ENCODE data around the gene ZNHIT3. TPM values are rescaled to one million over a fixed set of nuclear protein-coding genes. Genes with fewer than 3 reads are reported as not detected.
"Not testable (repeated sequence)": the region's sequence is repeated elsewhere in the genome, so short reads cannot be mapped to it uniquely, and the experiment has no call there.

The ZNHIT3 gene
- total RNA-seq, 1 donor from 2014 or later: 37.2 TPM

GRCh38 chr17:36505171-36505570 is 18.7 kb downstream of the ZNHIT3 start:
- H3K9me3 Mint-ChIP-seq: no peaks in the 10 kb centered on the region
- no peak for DNase-seq (ENCODE audit: low spot score in 2 of 2, unreplicated experiment in 2 of 2)
- H3K27ac Mint-ChIP-seq: no peak overlapping the region
- no peaks in the 10 kb centered on the region for H3K4me1 Mint-ChIP-seq
- H3K27me3 Mint-ChIP-seq (ENCODE audit: low read depth): no peaks in the 10 kb centered on the region
- H3K4me3 Mint-ChIP-seq: no peak overlapping the region
- no peak for TF ChIP-seq CTCF (IDR thresholded peaks at IDR 0.05; ENCODE audit: unreplicated experiment)
- peaks cover 12% of the 10 kb centered on the region for H3K36me3 Mint-ChIP-seq

- H3K4me1 Mint-ChIP-seq: no peaks in the 10 kb centered on the region
- no peaks in the 10 kb centered on the region for H3K9me3 Mint-ChIP-seq
- no peak for TF ChIP-seq CTCF (IDR thresholded peaks at IDR 0.05; ENCODE audit: unreplicated experiment)
- no peak overlapping the region for H3K4me3 Mint-ChIP-seq
- no peaks in the 10 kb centered on the region for H3K27me3 Mint-ChIP-seq (ENCODE audit: low read depth)
- H3K36me3 Mint-ChIP-seq: peaks cover 14% of the 10 kb centered on the region
- DNase-seq (ENCODE audit: low spot score in 2 of 2, unreplicated experiment in 2 of 2): no peak
- H3K27ac Mint-ChIP-seq: no peak overlapping the region
These were observed 19.9 kb downstream of the ZNHIT3 start for GRCh38 chr17:36506249-36506826.

GRCh38 chr17:36506831-36507230 is 20.4 kb downstream of the ZNHIT3 start:
- H3K27ac Mint-ChIP-seq: no peak overlapping the region
- no peaks in the 10 kb centered on the region for H3K27me3 Mint-ChIP-seq (ENCODE audit: low read depth)
- no peak for TF ChIP-seq CTCF (IDR thresholded peaks at IDR 0.05; ENCODE audit: unreplicated experiment)
- H3K36me3 Mint-ChIP-seq: peaks cover 14% of the 10 kb centered on the region
- no peak for DNase-seq (ENCODE audit: low spot score in 2 of 2, unreplicated experiment in 2 of 2)
- no peak overlapping the region for H3K4me3 Mint-ChIP-seq
- no peaks in the 10 kb centered on the region for H3K4me1 Mint-ChIP-seq
- no peaks in the 10 kb centered on the region for H3K9me3 Mint-ChIP-seq

DNA sequence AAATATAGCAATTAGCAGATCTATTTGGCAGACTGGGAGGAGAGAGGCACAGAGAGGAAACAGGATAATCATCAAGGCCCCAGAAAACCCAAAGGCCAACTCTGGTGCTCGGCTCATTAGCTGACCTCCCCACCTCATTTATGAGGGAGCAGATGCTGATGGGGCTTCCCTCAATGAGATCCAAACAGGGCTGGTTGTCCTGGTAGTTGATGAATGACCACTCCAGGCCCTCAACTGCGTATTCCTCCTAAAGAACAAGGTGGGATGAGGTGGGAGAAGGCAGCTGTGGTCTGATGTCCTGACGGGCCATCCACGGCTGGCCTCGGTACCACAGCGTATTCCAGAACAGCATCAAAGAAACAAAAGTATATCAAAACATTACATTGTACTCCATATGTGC is 20.8 kb downstream of the ZNHIT3 start:
- Mint-ChIP-seq H3K9me3 (no peaks in the 10 kb centered on the region), H3K27ac (no peak overlapping the region), H3K4me1 (no peaks in the 10 kb centered on the region), H3K4me3 (no peak overlapping the region), H3K27me3 (ENCODE audit: low read depth) (no peaks in the 10 kb centered on the region), H3K36me3 (peaks cover 13% of the 10 kb centered on the region)
- DNase-seq (ENCODE audit: low spot score in 2 of 2, unreplicated experiment in 2 of 2): no peak
- no peak for TF ChIP-seq CTCF (IDR thresholded peaks at IDR 0.05; ENCODE audit: unreplicated experiment)

DNA sequence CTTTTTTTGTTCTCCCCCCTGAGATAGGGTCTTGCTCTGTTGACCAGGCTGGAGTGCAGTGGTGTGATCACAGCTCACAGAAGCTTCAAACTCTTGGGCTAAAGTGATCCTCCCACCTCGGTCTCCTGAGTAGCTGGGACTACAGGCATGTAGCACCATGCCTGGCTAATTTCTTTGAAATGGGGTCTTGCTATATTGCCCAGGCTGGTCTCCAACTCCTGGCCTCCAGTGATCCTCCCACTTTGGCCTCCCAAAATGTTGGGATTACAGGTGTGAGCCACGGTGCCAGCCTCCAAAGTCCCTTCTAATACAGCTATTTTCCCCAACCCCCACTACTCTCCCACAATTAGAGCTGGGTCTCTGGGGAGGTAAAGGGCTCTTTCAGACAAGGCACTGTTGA is 22.0 kb downstream of the ZNHIT3 start:
- not testable (repeated sequence) for H3K36me3 Mint-ChIP-seq; H3K4me1 Mint-ChIP-seq; H3K27me3 Mint-ChIP-seq (ENCODE audit: low read depth); H3K27ac Mint-ChIP-seq; H3K9me3 Mint-ChIP-seq; H3K4me3 Mint-ChIP-seq; DNase-seq (ENCODE audit: low spot score in 2 of 2, unreplicated experiment in 2 of 2)

GRCh38 chr17:36509272-36509985 is 22.9 kb downstream of the ZNHIT3 start:
- no peak for TF ChIP-seq CTCF (IDR thresholded peaks at IDR 0.05; ENCODE audit: unreplicated experiment)
- H3K27me3 Mint-ChIP-seq (ENCODE audit: low read depth): no peaks in the 10 kb centered on the region
- H3K36me3 Mint-ChIP-seq: peaks cover 3% of the 10 kb centered on the region
- no peaks in the 10 kb centered on the region for H3K9me3 Mint-ChIP-seq
- H3K4me1 Mint-ChIP-seq: no peaks in the 10 kb centered on the region
- DNase-seq (ENCODE audit: low spot score in 2 of 2, unreplicated experiment in 2 of 2): no peak
- H3K27ac Mint-ChIP-seq: no peak overlapping the region
- H3K4me3 Mint-ChIP-seq: no peak overlapping the region
